ENCODE results near the gene NEK6.

The NEK6 gene

GRCh38 chr9:124342402-124342775 lies 84.6 kb downstream of the NEK6 start:
- DNase-seq (ENCODE audit: low read depth, low spot score): no peak

GRCh38 chr9:124342776-124343485 lies 85.2 kb downstream of the NEK6 start:
- no peak for DNase-seq (ENCODE audit: low read depth, low spot score)

- DNase-seq (ENCODE audit: low read depth, low spot score): no peak
Measured at GRCh38 chr9:124343533-124344290, 86.0 kb downstream of the NEK6 start.

- no peak for DNase-seq (ENCODE audit: low read depth, low spot score)
Measured at GRCh38 chr9:124344291-124345050, 86.7 kb downstream of the NEK6 start.

- DNase-seq (ENCODE audit: low read depth, low spot score): no peak
Measured at GRCh38 chr9:124345063-124345462, 87.3 kb downstream of the NEK6 start.

- no peak for DNase-seq (ENCODE audit: low read depth, low spot score)
Measured at GRCh38 chr9:124345751-124346281, 88.1 kb downstream of the NEK6 start.

GRCh38 chr9:124346347-124347163 lies 88.8 kb downstream of the NEK6 start:
- DNase-seq (ENCODE audit: low read depth, low spot score): no peak

- DNase-seq (ENCODE audit: low read depth, low spot score): no peak
Measured at GRCh38 chr9:124347206-124347967, 89.6 kb downstream of the NEK6 start.

GRCh38 chr9:124347968-124348358 lies 90.2 kb downstream of the NEK6 start:
- DNase-seq (ENCODE audit: low read depth, low spot score): no peak

GRCh38 chr9:124348363-124348762 lies 90.6 kb downstream of the NEK6 start:
- no peak for DNase-seq (ENCODE audit: low read depth, low spot score)

GRCh38 chr9:124348831-124349230 lies 91.1 kb downstream of the NEK6 start:
- no peak for DNase-seq (ENCODE audit: low read depth, low spot score)

GRCh38 chr9:124349267-124349666 lies 91.5 kb downstream of the NEK6 start:
- no peak for DNase-seq (ENCODE audit: low read depth, low spot score)

GRCh38 chr9:124349675-124350493 lies 92.1 kb downstream of the NEK6 start:
- DNase-seq (ENCODE audit: low read depth, low spot score): no peak

GRCh38 chr9:124350494-124351263 lies 92.9 kb downstream of the NEK6 start:
- DNase-seq (ENCODE audit: low read depth, low spot score): no peak

- no peak for DNase-seq (ENCODE audit: low read depth, low spot score)
Measured at GRCh38 chr9:124351672-124352468, 94.1 kb downstream of the NEK6 start.

GRCh38 chr9:124352616-124353015 lies 94.9 kb downstream of the NEK6 start:
- DNase-seq (ENCODE audit: low read depth, low spot score): no peak

GRCh38 chr9:124353166-124353768 lies 95.5 kb downstream of the NEK6 start:
- no peak for DNase-seq (ENCODE audit: low read depth, low spot score)

GRCh38 chr9:124353811-124354274 lies 96.1 kb downstream of the NEK6 start:
- no peak for DNase-seq (ENCODE audit: low read depth, low spot score)
